Left ventricle myocardium inferior (tissue), 1 donor: ENCODE measurements around the gene GNA15. TPM values are rescaled to one million over a fixed set of nuclear protein-coding genes. Genes with fewer than 3 reads are reported as not detected.

ENCODE experiments used
- DNase-seq: peaks from one replicate; pipeline ENCODE4 v3.0.0-alpha.2; 2020
- H3K27ac ChIP-seq: fragments of 200-600 bp; replicated peaks from 2 replicates; pipeline ENCODE4 v1.8.0; 2021
- H3K27me3 ChIP-seq: fragments of 200-600 bp; 2 replicates; pipeline ENCODE4 v1.8.0; 2021; ENCODE audit warnings: low read depth
- H3K36me3 ChIP-seq: fragments of 200-600 bp; 2 replicates; pipeline ENCODE4 v1.8.0; 2021
- H3K4me1 ChIP-seq: fragments of 200-600 bp; 2 replicates; pipeline ENCODE4 v1.8.0; 2021
- H3K4me3 ChIP-seq: fragments of 200-600 bp; 2 replicates; pipeline ENCODE4 v1.8.0; 2021; ENCODE audit warnings: mild to moderate bottlenecking, moderate library complexity
- H3K9me3 ChIP-seq: fragments of 200-600 bp; replicated peaks from 2 replicates; pipeline ENCODE4 v1.8.0; 2021
- CTCF ChIP-seq: fragments of 200-600 bp; IDR thresholded peaks from 2 replicates; pipeline ENCODE4 v1.8.0; 2021; ENCODE audit warnings: antibody characterized with exemption, mild to moderate bottlenecking, borderline replicate concordance
- intact Hi-C: fragments of 100-400 bp; cut with micrococcal nuclease; formaldehyde crosslinking; loops from one replicate; pipeline ENCODE4 v1.11.0; 2022
- total RNA-seq: library from RNA; stranded (reverse); fragmentation: NEBNext Ultra II Directional; extraction: Animal tissue kit (Norgen Biotek cat#: 25700); gene quantifications from one replicate; pipeline ENCODE4 v1.2.1, GENCODE V29; 2021
- donor health status: DM: no; HTN: yes; CAD: no; lungs with severe emphysema.

GNA15 gene
- total RNA-seq, 1 donor from 2014 or later = 1.2 TPM

DNA sequence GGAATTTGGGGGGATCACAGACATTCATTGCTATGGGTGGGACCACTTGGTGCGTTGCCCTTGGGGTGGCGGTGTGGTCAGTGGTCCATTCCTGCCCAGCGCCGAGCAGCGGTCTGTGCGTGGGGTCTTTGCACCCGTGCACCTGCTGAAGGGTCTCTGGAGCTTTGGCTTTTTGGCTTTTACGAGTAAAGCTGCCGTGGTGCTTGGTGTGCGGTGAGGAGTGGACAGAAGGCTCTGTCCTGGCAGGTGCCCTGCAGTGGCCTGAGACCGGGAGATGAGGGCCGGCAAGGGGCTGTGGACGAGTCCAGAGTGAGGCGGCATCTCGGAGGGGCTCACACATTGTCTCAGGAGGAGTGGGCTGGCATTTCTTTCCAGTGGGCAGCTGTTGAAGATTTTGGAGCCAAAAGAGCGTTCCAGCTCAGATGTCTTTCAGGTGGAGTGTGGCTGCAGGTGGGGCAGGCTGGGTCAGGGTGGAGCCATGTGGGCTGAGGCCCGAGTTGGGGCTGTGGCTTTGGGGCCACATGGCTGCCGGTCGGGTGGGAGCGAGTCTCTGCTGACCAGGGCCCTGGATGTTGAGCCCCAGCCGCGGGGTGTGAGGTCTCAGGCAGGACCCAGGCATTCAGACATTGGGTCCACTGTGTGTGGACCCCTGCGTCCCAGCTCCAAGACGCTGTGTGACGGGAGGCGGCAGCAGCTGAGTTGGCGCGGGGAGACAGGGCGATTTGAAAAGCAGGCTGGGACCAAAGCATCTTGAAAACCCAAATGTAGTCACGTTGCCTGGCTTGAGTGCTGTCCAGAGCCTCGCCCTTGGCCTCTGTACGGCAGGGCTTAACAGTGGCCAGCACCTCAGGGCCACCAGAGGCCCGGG is 30.0 kb upstream of the GNA15 start:
- peaks cover 5% of the 10 kb centered on the region for H3K36me3 ChIP-seq
- no peak overlapping the region for H3K27ac ChIP-seq
- intact Hi-C loops = no loop called here
- H3K4me3 ChIP-seq = no peak overlapping the region
- H3K9me3 ChIP-seq = no peaks in the 10 kb centered on the region
- no peak for DNase-seq
- H3K4me1 ChIP-seq = peaks cover 87% of the 10 kb centered on the region
- TF ChIP-seq CTCF = no peak
- H3K27me3 ChIP-seq = no peaks in the 10 kb centered on the region

- DNase-seq = no peak
- H3K4me1 ChIP-seq = peaks cover 80% of the 10 kb centered on the region
- intact Hi-C loops = no loop called here
Measured at GRCh38 chr19:3106509-3107141, 29.2 kb upstream of the GNA15 start.

GRCh38 chr19:3107658-3108057 is 28.2 kb upstream of the GNA15 start:
- no peak for TF ChIP-seq CTCF
- H3K27ac ChIP-seq = no peak overlapping the region
- H3K9me3 ChIP-seq = no peaks in the 10 kb centered on the region
- intact Hi-C loops = no loop called here
- DNase-seq = no peak
- peaks cover 17% of the 10 kb centered on the region for H3K36me3 ChIP-seq
- peaks cover 69% of the 10 kb centered on the region for H3K4me1 ChIP-seq
- no peak overlapping the region for H3K4me3 ChIP-seq
- H3K27me3 ChIP-seq = no peaks in the 10 kb centered on the region

More at GRCh38 chr19:3106509-3107141, 29.2 kb upstream of the GNA15 start:
- Histone ChIP-seq H3K27me3 (no peaks in the 10 kb centered on the region), H3K4me3 (no peak overlapping the region), H3K9me3 (no peaks in the 10 kb centered on the region), H3K36me3 (peaks cover 11% of the 10 kb centered on the region), H3K27ac (no peak overlapping the region)
- no peak for TF ChIP-seq CTCF

DNA sequence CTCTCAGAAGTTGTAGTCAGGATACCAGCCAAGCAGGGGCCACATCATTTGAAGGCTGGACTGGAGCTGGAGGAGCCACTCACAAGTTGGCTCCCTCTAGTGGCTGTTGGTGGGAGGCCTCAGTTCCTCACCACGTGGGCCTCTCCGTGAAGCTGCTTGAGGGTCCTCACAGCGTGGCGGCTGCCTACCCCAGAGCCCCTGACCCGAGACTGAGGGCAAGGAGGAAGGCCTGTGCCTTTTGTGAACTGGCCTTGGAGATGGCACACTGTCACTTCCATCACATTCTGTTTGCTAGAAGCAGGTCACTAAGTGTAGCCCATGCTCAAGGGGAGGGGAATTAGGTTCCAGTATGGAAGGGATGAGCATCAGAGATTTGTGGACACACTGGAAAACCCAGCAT is 27.1 kb upstream of the GNA15 start:
- intact Hi-C loops = no loop called here
- Histone ChIP-seq H3K27me3 (no peaks in the 10 kb centered on the region), H3K27ac (no peak overlapping the region), H3K4me1 (peaks cover 66% of the 10 kb centered on the region), H3K9me3 (no peaks in the 10 kb centered on the region), H3K36me3 (peaks cover 28% of the 10 kb centered on the region), H3K4me3 (no peak overlapping the region)
- DNase-seq = peak; percentile 56
- peak; percentile 88 for TF ChIP-seq CTCF

DNA sequence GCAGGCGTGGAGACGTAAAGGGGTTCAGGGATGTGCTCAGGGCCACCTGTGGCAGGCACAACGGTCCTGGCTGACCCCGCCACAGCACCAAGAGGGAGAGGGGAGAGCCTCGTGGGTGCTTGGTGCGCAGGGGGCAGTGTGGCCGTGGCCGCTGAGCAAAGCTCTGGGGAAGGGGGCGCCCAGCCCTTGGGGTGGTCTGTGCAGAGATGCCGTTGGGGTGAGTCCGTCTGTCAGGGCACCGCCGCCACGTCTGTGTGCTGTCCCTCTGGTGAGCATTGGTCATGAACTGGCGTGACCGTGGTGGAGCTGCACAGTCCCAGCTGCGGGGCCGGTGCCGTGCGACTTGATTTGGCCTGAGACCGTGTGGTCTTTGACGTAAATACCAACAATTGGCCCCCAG is 26.3 kb upstream of the GNA15 start:
- no peak for TF ChIP-seq CTCF
- H3K27me3 ChIP-seq = no peaks in the 10 kb centered on the region
- no peak overlapping the region for H3K27ac ChIP-seq
- H3K9me3 ChIP-seq = no peaks in the 10 kb centered on the region
- H3K36me3 ChIP-seq = peaks cover 34% of the 10 kb centered on the region
- intact Hi-C loops = no loop called here
- H3K4me3 ChIP-seq = no peak overlapping the region
- no peak for DNase-seq
- H3K4me1 ChIP-seq = peaks cover 66% of the 10 kb centered on the region
